Stimulated activated CD4-positive, alpha-beta T cell treated with anti-CD3 and anti-CD28 coated beads, Interleukin-12 subunit alpha, Interleukin-12 subunit beta, amount 100 ng/mL, for 4 hours (primary cell): ENCODE data around the gene RAB3D.
A peak's percentile ranks its signal among the peaks of the same experiment; 100 is the strongest.
"Not testable (repeated sequence)": the region's sequence is repeated elsewhere in the genome, so short reads cannot be mapped to it uniquely, and the experiment has no call there.

ENCODE experiments used
- DNase-seq: peaks from one replicate; pipeline ENCODE4 v3.0.0-alpha.2; 2020

RAB3D gene

GRCh38 chr19:11339254-11340098 lies at the start of gene RAB3D:
RAB3D (minus strand) TSS chr19:11339657; CDS start chr19:11337399, 2,258 bp downstream.
- peak; percentile 85 for DNase-seq

GRCh38 chr19:11387162-11388034 lies 47.9 kb upstream of the RAB3D start:
- DNase-seq = no peak

GRCh38 chr19:11384778-11385129 lies 45.3 kb upstream of the RAB3D start:
- no peak for DNase-seq

- no peak for DNase-seq
These were observed 44.2 kb upstream of the RAB3D start for GRCh38 chr19:11383706-11384048.

- peak; percentile 39 for DNase-seq
These were observed 43.6 kb upstream of the RAB3D start for GRCh38 chr19:11382898-11383705.

GRCh38 chr19:11380653-11381537 lies 41.4 kb upstream of the RAB3D start:
- peak; percentile 90 for DNase-seq

GRCh38 chr19:11379857-11380350 lies 40.4 kb upstream of the RAB3D start:
- DNase-seq = no peak

GRCh38 chr19:11379269-11379845 lies 39.9 kb upstream of the RAB3D start:
- DNase-seq = not testable (repeated sequence)

- DNase-seq = no peak
These were observed 39.1 kb upstream of the RAB3D start for GRCh38 chr19:11378319-11379189.

- no peak for DNase-seq
These were observed 38.3 kb upstream of the RAB3D start for GRCh38 chr19:11377756-11378155.

GRCh38 chr19:11377237-11377636 lies 37.8 kb upstream of the RAB3D start:
- no peak for DNase-seq

GRCh38 chr19:11375143-11375948 lies 35.9 kb upstream of the RAB3D start:
- peak; percentile 56 for DNase-seq

GRCh38 chr19:11374433-11375142 lies 35.1 kb upstream of the RAB3D start, which contains the start of gene SWSAP1:
SWSAP1 (plus strand) TSS chr19:11374666; CDS start chr19:11374681, 15 bp downstream.
- peak; percentile 93 for DNase-seq

GRCh38 chr19:11373885-11374432 lies 34.5 kb upstream of the RAB3D start:
- DNase-seq = no peak

- DNase-seq = no peak
These were observed 33.9 kb upstream of the RAB3D start for GRCh38 chr19:11373166-11373884.

- no peak for DNase-seq
These were observed 31.3 kb upstream of the RAB3D start for GRCh38 chr19:11370744-11371143.

GRCh38 chr19:11367528-11367927 lies 28.1 kb upstream of the RAB3D start:
- DNase-seq = no peak
